Measurements from ENCODE around the gene C13orf42.

DNA sequence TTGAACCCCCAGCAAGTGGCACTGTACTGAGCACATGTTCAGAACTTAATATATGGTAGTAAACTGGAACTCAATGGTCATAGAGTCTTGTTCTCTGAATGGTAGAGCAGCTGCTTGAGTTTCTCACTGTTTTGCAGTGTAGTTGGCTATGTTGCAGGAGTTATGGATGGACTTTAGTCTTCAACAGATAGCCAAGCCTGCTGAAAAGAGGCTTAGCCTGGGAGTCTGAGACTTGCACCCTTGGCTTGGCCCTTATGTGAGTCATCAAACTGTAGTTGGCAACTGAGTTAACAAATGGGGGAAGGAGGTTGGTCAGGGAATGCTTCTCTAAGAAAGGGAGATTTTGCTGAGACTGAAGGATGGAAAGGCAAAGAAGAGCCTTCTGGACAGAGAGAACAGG lies 62.5 kb downstream of the C13orf42 start:
- TF ChIP-seq, protein P1, sequence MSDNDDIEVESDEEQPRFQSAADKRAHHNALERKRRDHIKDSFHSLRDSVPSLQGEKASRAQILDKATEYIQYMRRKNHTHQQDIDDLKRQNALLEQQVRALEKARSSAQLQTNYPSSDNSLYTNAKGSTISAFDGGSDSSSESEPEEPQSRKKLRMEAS (IDR thresholded peaks at IDR 0.05; ENCODE audit: low read depth, low read length) = no peak
- TF ChIP-seq, protein P2, sequence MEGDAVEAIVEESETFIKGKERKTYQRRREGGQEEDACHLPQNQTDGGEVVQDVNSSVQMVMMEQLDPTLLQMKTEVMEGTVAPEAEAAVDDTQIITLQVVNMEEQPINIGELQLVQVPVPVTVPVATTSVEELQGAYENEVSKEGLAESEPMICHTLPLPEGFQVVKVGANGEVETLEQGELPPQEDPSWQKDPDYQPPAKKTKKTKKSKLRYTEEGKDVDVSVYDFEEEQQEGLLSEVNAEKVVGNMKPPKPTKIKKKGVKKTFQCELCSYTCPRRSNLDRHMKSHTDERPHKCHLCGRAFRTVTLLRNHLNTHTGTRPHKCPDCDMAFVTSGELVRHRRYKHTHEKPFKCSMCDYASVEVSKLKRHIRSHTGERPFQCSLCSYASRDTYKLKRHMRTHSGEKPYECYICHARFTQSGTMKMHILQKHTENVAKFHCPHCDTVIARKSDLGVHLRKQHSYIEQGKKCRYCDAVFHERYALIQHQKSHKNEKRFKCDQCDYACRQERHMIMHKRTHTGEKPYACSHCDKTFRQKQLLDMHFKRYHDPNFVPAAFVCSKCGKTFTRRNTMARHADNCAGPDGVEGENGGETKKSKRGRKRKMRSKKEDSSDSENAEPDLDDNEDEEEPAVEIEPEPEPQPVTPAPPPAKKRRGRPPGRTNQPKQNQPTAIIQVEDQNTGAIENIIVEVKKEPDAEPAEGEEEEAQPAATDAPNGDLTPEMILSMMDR (IDR thresholded peaks at IDR 0.05; ENCODE audit: low read depth, low read length) = no peak
- no peak for TF ChIP-seq POLR2A (IDR thresholded peaks at IDR 0.05; ENCODE audit: extremely low read depth, insufficient read length)
